ENCODE data around the gene WDR59. TPM values are rescaled to one million over a fixed set of nuclear protein-coding genes. Genes with fewer than 3 reads are reported as not detected.

WDR59 gene
- total and polyA plus RNA-seq, 2 experiments from 2014 or later, result 38.7 to 54.5 TPM

- peaks cover 3% of the 10 kb centered on the region for H3K27me3 Mint-ChIP-seq (ENCODE audit: insufficient read depth, low read depth, poor library complexity)
- peak overlapping the region; percentile 39; the same call in 1 of the 2 replicates for H2AFZ ChIP-seq
- ATAC-seq, result no peak
Measured at GRCh38 chr16:74837056-74837455, 147.9 kb downstream of the WDR59 start.

More at GRCh38 chr16:74837056-74837455, 147.9 kb downstream of the WDR59 start:
- H3K4me1 ChIP-seq (ENCODE audit: insufficient read depth), result peaks cover 17% of the 10 kb centered on the region
- H3K36me3 ChIP-seq (ENCODE audit: insufficient read depth), result no peaks in the 10 kb centered on the region
- H4K20me1 ChIP-seq (replicated peaks; ENCODE audit: insufficient read depth), result no peaks in the 10 kb centered on the region
- no peaks in the 10 kb centered on the region for H3K36me3 Mint-ChIP-seq (ENCODE audit: low read depth)
- H3K27ac Mint-ChIP-seq, result no peak overlapping the region
- no peaks in the 10 kb centered on the region for H3K9me3 Mint-ChIP-seq
- peaks cover 13% of the 10 kb centered on the region for H3K4me1 Mint-ChIP-seq
- no peak overlapping the region for H3K27ac ChIP-seq (ENCODE audit: low read depth)
- no peaks in the 10 kb centered on the region for H3K27me3 ChIP-seq (ENCODE audit: insufficient read depth)
- TF ChIP-seq POLR2AphosphoS5 (IDR thresholded peaks at IDR 0.05; ENCODE audit: low read depth) (no peak), ZNF114 (CRISPR knock-in tag; IDR thresholded peaks at IDR 0.05) (no peak), STAT1 (IDR thresholded peaks at IDR 0.05; ENCODE audit: unreplicated experiment) (no peak), ETS1 (IDR thresholded peaks at IDR 0.05) (no peak), ZNF462 (CRISPR knock-in tag; IDR thresholded peaks at IDR 0.05) (no peak), CTCF (conservative IDR thresholded peaks at IDR 0.05; ENCODE audit: low read depth in 2 of 2) (no peak), JUNB (IDR thresholded peaks at IDR 0.05; ENCODE audit: unreplicated experiment) (no peak), EZH2 (IDR thresholded peaks at IDR 0.05; ENCODE audit: low read depth, unreplicated experiment) (no peak), ZNF331 (CRISPR knock-in tag; IDR thresholded peaks at IDR 0.05; ENCODE audit: low read depth) (no peak), EZH2phosphoT487 (IDR thresholded peaks at IDR 0.05; ENCODE audit: unreplicated experiment) (no peak), CREB1 (CRISPR knock-in tag; IDR thresholded peaks at IDR 0.05; ENCODE audit: low read depth) (no peak), NANOG (IDR thresholded peaks at IDR 0.05; ENCODE audit: borderline replicate concordance) (no peak)
- TF ChIP-seq, protein P1, sequence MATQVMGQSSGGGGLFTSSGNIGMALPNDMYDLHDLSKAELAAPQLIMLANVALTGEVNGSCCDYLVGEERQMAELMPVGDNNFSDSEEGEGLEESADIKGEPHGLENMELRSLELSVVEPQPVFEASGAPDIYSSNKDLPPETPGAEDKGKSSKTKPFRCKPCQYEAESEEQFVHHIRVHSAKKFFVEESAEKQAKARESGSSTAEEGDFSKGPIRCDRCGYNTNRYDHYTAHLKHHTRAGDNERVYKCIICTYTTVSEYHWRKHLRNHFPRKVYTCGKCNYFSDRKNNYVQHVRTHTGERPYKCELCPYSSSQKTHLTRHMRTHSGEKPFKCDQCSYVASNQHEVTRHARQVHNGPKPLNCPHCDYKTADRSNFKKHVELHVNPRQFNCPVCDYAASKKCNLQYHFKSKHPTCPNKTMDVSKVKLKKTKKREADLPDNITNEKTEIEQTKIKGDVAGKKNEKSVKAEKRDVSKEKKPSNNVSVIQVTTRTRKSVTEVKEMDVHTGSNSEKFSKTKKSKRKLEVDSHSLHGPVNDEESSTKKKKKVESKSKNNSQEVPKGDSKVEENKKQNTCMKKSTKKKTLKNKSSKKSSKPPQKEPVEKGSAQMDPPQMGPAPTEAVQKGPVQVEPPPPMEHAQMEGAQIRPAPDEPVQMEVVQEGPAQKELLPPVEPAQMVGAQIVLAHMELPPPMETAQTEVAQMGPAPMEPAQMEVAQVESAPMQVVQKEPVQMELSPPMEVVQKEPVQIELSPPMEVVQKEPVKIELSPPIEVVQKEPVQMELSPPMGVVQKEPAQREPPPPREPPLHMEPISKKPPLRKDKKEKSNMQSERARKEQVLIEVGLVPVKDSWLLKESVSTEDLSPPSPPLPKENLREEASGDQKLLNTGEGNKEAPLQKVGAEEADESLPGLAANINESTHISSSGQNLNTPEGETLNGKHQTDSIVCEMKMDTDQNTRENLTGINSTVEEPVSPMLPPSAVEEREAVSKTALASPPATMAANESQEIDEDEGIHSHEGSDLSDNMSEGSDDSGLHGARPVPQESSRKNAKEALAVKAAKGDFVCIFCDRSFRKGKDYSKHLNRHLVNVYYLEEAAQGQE (IDR thresholded peaks at IDR 0.05; ENCODE audit: unreplicated experiment), result no peak
- no peaks in the 10 kb centered on the region for H3K9me2 ChIP-seq (ENCODE audit: insufficient read depth)
- H3K4me2 ChIP-seq, result no peak overlapping the region
- H3K4me3 ChIP-seq, result no peak overlapping the region
- DNase-seq (ENCODE audit: low spot score), result no peak
- no peaks in the 10 kb centered on the region for H3K79me2 ChIP-seq (replicated peaks; ENCODE audit: insufficient read depth)
- no peak overlapping the region for H3K4me3 Mint-ChIP-seq
- peaks cover 5% of the 10 kb centered on the region; the same call in 1 of the 2 replicates for H3F3A ChIP-seq (replicated peaks; ENCODE audit: low read depth)
